SK-N-MC (cell line): ENCODE measurements around the gene LINC00237.

Experiments used
- FOXP2 ChIP-seq: optimal IDR thresholded peaks from 2 replicates; pipeline ENCODE3; 2011; ENCODE audit warnings: mild to moderate bottlenecking, moderate library complexity; ENCODE audit not compliant: insufficient read depth; ENCODE audit errors: extremely low read length, control extremely low read depth
- POLR2AphosphoS5 ChIP-seq: IDR thresholded peaks from 2 replicates; pipeline ENCODE4 v1.6.1; 2012; ENCODE audit warnings: mild to moderate bottlenecking, low read depth, low read length, borderline replicate concordance

GRCh38 chr20:21125849-21126580 lies 19.9 kb upstream of the LINC00237 start, which contains the start of gene KIZ:
- TF ChIP-seq FOXP2 (peak; percentile 95), POLR2AphosphoS5 (peak; percentile 90)
